Tongue (tissue), 2 donors: ENCODE results near the gene SLC38A4. TPM values are rescaled to one million over a fixed set of nuclear protein-coding genes. Genes with fewer than 3 reads are reported as not detected.
"Not testable (repeated sequence)": the region's sequence is repeated elsewhere in the genome, so short reads cannot be mapped to it uniquely, and the experiment has no call there.

Source experiments
- DNase-seq: peaks from one replicate; pipeline ENCODE4 v3.0.0-alpha.2; 2015
- total RNA-seq: library from RNA; depleted of rRNA; stranded (reverse); fragments of >200 nt; gene quantifications from one replicate; pipeline ENCODE4 v1.2.3, GENCODE V29; 2014

Gene SLC38A4, protein sequence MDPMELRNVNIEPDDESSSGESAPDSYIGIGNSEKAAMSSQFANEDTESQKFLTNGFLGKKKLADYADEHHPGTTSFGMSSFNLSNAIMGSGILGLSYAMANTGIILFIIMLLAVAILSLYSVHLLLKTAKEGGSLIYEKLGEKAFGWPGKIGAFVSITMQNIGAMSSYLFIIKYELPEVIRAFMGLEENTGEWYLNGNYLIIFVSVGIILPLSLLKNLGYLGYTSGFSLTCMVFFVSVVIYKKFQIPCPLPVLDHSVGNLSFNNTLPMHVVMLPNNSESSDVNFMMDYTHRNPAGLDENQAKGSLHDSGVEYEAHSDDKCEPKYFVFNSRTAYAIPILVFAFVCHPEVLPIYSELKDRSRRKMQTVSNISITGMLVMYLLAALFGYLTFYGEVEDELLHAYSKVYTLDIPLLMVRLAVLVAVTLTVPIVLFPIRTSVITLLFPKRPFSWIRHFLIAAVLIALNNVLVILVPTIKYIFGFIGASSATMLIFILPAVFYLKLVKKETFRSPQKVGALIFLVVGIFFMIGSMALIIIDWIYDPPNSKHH
- 12.0 TPM for total RNA-seq

DNA sequence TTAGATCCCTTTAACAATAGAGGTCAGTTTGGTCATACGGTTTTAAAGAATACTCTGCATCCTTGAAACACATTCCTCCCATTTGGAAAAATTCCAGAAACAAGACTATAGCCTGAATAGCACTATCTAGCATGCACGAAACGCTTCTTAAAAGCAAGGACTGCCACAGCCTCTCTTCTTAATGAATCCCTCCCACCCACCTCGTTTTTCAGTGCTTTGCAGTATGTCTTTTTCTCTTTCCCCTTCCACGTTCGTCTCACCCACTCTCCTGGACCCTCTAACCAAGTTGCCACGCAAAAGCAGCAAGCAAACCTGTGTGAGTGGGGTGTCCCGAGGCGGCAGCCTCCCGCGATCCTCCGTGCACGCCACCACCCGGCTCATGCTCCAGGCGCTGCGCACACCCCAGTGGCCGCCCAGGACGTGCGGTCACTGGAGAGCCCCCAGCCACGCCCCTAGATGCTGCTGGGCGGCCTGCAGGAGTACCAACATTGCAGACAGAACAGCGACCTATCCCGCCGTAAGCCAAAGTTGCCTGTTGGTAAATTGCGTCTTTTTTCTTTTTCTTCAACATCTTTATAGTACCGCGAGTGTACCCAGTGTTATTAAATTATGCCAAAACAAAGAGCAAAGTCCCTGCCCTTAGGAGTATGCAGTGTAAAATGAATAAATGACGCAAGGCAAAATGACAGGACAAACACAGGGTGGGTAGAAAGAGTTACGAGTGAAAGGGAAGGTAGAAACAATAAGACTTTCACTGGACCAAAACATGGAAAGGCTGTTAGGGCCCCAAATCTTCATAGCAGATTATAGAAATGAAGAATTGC lies at the start of gene SLC38A4:
TSS of gene SLC38A4 (minus strand) at position 407 of the 824 bp plus-strand sequence. CDS start 32,926 bp downstream, outside the sequence.
- DNase-seq, result peak; percentile 66

DNA sequence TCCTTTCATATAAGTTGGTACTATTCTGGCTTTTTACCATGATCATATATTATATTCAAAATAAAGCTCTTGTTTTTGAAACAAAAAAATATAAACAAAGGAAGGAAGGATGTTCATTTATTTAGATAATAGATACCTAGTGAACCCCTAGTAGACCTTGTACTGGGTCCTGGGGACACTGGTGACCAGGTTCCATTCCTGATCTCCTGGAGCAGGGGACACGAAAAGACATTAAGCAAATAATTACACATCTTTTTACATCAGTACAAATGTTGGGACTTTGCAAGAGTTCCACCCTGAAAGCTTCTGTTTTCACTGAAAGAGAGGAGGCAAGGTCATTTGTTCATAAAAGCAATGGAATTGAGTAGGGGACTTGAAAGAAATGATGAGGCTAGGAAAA lies 49.3 kb upstream of the SLC38A4 start:
- DNase-seq, result no peak

GRCh38 chr12:46874642-46875041 lies 48.8 kb upstream of the SLC38A4 start:
- peak; percentile 62 for DNase-seq

DNA sequence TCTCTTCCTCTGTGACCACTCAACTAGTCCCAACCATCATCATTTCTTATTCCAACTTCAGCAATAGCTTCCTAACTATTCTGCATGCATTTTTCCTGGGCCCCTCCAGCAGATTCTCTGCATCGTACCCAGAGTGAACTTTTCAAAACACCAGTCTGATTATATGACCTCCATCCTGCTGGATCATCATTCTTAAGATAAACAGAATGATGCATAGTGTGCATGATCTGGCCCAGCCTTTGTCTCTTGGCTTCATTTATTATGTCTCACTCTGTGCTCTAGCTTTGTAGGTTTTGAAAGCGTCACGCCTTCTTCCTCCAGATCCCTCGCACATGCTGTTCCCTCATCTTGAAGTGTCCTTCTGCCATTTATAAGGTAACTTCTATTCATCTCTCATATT lies 46.3 kb upstream of the SLC38A4 start:
- DNase-seq, result no peak

DNA sequence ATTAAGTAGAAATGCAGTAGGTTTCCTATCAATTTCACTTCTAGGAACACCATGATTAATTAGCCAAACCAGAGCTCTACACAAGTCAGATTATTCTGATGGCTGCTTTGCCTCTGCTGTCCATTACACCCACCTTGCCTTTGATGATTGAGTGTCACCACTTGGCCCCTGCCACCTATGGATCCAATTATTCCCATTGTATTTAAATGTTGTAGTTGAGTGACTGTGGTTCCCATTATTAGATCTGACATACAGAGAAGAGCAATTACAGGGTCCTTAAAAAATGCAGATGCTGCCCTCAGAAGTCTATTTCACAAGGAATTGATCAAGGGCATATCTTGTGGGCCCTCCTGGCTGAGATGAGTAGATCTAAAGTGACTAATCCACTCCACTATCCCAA lies 39.5 kb upstream of the SLC38A4 start:
- DNase-seq, result no peak

DNA sequence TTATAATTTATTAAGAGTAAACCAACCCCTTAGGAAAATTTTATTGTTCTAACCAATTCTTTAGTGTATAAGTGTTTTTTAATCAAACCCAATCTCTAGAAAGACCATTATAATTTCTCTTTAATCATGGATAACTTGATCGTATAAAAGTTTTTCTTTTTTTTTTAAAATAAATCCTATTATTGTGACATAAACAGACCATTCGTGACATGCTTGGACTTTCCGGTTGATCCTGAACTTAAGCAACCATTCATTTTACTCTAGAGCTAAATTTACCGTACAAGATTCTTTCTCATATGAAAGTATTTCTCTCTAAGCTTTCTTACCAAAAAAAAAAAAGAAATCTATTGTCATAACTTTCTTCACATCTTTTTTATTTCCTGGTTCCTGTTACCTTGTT lies 32.6 kb upstream of the SLC38A4 start:
- DNase-seq, result no peak

DNA sequence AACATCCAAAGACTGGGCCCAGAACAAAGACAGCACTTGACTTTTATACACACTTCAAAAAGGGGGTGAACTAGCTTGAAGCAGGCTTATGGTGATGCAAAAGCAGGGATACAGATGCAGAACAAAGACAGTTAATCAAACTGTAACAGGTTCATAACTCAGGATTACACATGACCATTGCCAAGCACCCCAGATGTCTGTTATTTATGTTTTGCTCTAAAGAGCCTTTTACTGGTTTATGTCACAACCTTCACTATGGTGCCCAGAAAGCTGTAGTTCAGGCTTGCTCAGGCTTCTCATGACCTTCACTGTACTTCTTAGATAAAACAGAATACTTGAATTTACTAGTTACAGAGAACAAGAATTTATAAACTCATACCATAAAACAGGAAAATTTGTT lies 31.7 kb upstream of the SLC38A4 start:
- no peak for DNase-seq

DNA sequence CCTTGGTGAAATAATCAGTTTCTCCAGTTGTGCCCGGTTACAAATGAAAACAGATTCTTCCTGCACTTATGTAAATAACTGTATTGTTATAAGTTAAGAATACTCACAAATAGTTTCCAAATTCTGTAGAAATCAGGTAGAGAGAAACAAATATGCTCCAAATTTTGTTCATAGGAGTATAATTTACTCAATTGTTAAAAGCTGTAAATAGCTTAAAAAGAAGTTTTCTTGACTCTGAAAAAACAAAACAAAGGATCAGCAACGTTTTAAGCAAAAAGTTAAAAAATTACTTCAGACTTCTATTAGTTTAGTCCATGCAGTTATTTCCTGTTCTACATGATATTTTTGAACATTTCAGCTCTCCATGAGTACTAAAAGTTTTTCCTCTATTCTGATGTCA lies 30.0 kb upstream of the SLC38A4 start:
- DNase-seq, result no peak

GRCh38 chr12:46854188-46854587 lies 28.4 kb upstream of the SLC38A4 start:
- DNase-seq, result not testable (repeated sequence)

DNA sequence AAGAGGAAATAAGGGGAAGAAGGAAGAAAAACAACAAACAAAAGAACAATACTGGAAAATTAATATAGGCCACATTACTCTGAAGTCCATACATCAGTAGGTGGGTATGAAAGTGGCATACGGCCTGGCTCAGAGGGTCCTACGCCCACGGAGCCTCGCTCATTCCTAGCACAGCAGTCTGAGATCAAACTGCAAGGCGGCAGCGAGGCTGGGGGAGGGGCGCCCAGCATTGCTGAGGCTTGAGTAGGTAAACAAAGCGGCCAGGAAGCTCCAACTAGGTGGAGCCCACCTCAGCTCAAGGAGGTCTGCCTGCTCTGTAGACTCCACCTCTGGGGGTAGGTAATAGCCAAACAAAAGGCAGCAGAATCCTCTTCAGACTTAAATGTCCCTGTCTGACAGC lies 23.0 kb upstream of the SLC38A4 start:
- not testable (repeated sequence) for DNase-seq

DNA sequence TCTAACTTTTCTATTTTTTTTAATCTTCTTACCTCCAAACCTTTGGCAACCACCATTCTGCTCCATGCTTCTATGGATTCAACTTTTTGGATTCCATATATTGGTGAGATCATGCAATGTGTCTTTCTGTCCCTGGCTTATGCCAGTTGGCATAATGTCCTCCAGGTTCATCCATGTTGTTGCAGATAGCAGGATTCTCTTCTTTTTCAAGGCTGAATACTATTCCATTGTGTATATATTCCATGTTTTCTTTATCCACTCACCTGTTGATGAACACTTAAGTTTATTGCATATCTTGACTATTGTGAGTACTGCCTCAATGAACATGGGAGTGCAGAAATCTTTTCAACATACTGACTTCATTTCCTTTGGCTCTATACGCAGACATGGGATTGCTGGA lies 21.2 kb upstream of the SLC38A4 start:
- no peak for DNase-seq

DNA sequence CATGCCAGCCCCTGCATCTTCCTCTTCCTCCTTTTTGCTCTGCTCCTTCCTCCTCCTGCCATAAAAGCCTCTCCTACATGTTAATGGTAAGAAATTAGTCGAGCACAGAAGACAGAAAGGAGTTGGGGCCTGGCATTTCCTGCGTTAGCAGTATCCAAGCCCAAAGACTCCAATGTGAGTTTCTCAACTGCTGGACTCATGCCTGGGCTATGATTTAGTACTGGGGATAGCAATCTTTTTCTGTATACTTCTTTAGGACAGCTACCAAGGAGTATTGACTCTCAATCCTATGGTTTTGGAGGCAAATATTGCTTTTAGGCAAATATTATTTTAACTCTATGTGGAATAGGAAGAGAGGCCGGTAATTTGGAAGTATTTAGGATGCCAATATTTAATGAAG lies 18.0 kb upstream of the SLC38A4 start:
- no peak for DNase-seq

GRCh38 chr12:46841891-46842290 lies 16.1 kb upstream of the SLC38A4 start:
- no peak for DNase-seq

DNA sequence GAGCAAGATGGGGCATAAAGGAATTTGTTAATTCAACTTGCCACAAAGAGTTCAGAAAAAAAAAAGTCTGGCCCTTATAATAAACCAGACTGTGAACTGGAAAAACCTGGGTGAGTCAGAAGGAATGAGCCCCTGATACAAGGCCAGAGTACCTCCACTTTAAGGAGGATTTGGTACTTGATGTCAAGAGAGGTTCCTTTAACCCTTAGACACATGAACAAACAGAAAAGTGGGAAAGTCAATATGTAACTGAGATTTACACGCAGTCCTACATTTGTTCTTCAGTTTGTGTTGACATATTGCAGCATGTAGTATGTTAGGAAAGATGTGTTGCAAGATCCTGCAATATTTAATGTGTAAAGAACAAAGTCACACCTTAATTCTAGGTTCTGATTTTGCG lies 14.2 kb upstream of the SLC38A4 start:
- no peak for DNase-seq

DNA sequence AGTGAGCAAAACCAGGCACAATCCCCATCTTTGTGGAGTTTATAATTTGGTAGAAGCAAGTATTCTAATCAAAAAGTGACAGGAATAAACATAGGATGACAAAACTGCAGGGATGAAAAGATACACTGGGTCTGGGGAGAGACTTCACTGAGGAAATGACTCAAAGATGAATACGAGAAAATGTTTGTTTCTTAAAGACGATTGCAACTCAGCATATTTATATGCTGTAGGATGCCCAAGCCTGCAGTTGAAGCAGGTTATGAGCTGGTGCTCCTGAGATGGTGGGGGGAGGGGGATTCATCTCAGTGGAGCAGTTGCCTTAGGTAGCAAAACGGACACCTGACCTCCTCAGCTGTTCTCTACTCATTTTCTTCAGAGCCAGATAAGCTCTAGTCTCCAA lies 13.4 kb upstream of the SLC38A4 start:
- no peak for DNase-seq

- no peak for DNase-seq
These were observed 10.0 kb upstream of the SLC38A4 start for GRCh38 chr12:46835785-46836184.

DNA sequence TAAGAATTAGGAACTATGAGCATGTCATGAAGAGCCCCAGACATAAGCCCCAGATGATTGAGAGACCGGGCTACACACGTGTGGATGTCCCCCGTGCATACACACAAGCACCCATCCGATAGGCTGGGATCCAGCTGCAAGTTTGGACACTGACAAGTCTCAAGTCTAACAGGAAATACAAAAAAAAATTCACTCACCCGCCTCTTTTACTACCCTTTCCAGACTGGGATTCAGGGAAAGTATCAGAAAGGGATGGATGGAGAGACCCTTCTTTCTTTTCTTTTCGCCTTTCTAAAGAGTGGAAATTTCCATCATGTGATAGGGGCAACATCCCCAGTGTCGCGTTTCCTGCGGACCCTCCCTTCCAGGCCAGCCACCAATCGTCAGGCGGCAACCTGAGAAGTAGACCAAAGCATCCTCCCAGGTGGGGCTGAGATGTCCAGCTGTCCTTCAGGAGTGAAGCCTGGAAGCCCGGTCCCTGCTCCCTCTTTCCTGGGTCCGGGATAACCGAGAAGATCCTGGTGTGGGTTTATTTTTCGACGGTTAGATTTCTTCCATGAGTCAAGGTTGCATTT lies 6.4 kb upstream of the SLC38A4 start:
- peak; percentile 21 for DNase-seq

- DNase-seq, result peak; percentile 44
These were observed 5.7 kb upstream of the SLC38A4 start for GRCh38 chr12:46831335-46832129.

GRCh38 chr12:46830731-46831334 lies 5.0 kb upstream of the SLC38A4 start:
- peak; percentile 20 for DNase-seq

DNA sequence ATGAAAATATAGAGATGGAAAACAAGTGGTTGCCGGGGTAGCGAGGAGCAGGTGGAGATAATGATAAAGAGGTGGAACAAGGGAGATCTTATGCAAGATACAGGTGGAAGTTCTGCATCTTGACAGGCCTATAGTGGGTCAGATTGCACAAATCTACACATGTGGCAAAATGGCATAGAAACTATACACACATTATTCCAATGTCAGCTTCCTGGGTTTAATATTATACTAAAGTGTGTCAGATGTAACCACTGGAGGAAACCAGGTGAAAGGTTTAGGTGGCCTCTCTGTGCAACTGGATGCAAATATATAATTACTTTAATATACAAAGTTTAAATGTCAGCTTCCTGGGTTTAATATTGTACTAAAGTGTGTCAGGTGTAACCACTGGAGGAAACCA lies 1.1 kb downstream of the SLC38A4 start:
- DNase-seq, result no peak

DNA sequence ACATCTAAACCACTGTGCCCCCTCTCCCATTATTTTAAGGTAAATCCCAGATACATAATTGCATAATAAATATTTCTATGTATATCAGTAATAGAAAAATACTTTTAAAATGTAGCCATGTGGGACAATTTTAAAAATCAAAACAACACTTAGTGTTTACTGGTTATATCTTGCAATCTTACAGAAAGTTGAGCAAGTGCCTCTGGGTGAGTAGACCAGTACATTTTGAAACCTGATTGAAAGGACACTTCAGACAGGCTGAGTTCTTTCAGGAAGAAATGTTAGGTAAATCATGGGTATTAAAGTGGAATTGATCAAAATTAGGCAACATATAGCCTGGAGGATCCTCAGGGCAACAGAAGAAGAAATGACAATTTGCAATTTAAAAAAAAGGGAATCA lies 7.2 kb downstream of the SLC38A4 start:
- no peak for DNase-seq

GRCh38 chr12:46815809-46816208 lies 10.0 kb downstream of the SLC38A4 start:
- no peak for DNase-seq
